ENCODE measurements around the gene PCCA.

DNA sequence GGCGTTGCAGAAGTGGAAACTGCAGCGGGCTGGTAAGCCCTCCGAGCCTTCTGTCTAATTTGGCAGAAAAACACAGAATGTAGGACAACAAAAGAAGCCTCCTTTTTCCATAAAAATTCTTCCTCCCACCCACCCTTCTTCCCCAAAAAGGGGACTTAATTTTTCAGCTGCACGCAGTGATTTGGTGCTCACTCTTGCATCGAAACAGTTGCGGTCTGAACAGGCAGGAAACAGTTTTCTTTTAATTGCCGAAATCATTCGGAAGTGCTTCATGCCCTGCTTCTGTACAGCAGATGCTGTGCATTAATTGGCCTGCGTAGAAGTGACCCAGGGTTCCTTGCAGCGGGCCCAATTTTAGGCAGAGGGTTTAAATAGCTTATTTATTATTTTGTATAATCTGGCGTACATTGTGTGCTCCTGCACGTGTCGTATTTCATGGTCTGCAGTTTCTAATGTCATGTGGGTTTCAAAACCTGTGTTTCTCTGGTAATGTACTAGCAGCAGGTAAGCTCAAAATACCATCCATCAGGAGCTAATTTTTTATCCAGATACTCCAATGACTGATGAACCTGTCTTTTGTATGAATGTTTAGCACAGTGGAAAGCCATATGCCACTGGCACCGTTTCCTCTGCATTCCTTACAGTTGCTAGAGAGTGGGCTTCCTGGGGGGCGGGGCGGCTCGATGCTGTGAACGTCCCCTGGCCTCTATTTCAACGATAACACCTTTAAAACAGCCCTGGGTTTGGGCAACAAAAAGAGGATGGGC lies 433.1 kb downstream of the PCCA start:
- no peak for TF ChIP-seq EZH2 (IDR thresholded peaks at IDR 0.05; ENCODE audit: low read depth)
- TF ChIP-seq, protein P1, sequence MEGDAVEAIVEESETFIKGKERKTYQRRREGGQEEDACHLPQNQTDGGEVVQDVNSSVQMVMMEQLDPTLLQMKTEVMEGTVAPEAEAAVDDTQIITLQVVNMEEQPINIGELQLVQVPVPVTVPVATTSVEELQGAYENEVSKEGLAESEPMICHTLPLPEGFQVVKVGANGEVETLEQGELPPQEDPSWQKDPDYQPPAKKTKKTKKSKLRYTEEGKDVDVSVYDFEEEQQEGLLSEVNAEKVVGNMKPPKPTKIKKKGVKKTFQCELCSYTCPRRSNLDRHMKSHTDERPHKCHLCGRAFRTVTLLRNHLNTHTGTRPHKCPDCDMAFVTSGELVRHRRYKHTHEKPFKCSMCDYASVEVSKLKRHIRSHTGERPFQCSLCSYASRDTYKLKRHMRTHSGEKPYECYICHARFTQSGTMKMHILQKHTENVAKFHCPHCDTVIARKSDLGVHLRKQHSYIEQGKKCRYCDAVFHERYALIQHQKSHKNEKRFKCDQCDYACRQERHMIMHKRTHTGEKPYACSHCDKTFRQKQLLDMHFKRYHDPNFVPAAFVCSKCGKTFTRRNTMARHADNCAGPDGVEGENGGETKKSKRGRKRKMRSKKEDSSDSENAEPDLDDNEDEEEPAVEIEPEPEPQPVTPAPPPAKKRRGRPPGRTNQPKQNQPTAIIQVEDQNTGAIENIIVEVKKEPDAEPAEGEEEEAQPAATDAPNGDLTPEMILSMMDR (conservative IDR thresholded peaks at IDR 0.05), result no peak

Measured in PC-9 (cell line).